MM.1S (cell line): Measurements from ENCODE around the gene COPZ1.

Experiments
- DNase-seq: peaks from one replicate; pipeline ENCODE4 v3.0.0-alpha.2; 2015
- H2AFZ ChIP-seq: fragments of 300-600 bp; sonication (generic); 2 replicates; pipeline ENCODE4 v1.6.0; 2016; ENCODE audit warnings: antibody characterized with exemption, low read length
- H3F3A ChIP-seq: fragments of 300-600 bp; sonication (generic); 2 replicates; pipeline ENCODE4 v1.6.1; 2016; ENCODE audit warnings: mild to moderate bottlenecking, antibody characterized with exemption, low read length, moderate library complexity, mixed read lengths; ENCODE audit not compliant: insufficient read depth
- H3K27ac ChIP-seq: fragments of 300-600 bp; sonication (generic); 2 replicates; pipeline ENCODE4 v1.5.1; 2016; ENCODE audit warnings: mild to moderate bottlenecking, low read length
- H3K27me3 ChIP-seq: fragments of 300-600 bp; sonication (generic); replicated peaks from 2 replicates; pipeline ENCODE4 v1.6.0; 2016; ENCODE audit warnings: low read length; ENCODE audit not compliant: insufficient read depth
- H3K36me3 ChIP-seq: fragments of 300-600 bp; sonication (generic); replicated peaks from 2 replicates; pipeline ENCODE4 v1.6.1; 2016; ENCODE audit warnings: mild to moderate bottlenecking, low read length, mixed read lengths; ENCODE audit not compliant: insufficient read depth
- H3K4me1 ChIP-seq: fragments of 300-600 bp; sonication (generic); 2 replicates; pipeline ENCODE4 v1.6.1; 2016; ENCODE audit warnings: low read length, mixed read lengths
- H3K4me2 ChIP-seq: fragments of 300-600 bp; sonication (generic); 2 replicates; pipeline ENCODE4 v1.6.0; 2016; ENCODE audit warnings: low read depth, low read length
- H3K4me3 ChIP-seq: fragments of 300-600 bp; sonication (generic); 2 replicates; pipeline ENCODE4 v1.5.1; 2016; ENCODE audit warnings: low read length, mixed read lengths
- H3K79me2 ChIP-seq: fragments of 300-600 bp; sonication (generic); 2 replicates; pipeline ENCODE4 v1.6.1; 2016; ENCODE audit warnings: mixed run types, low read length, mixed read lengths
- H3K9ac ChIP-seq: fragments of 300-600 bp; sonication (generic); 2 replicates; pipeline ENCODE4 v1.6.1; 2016; ENCODE audit warnings: low read length, mixed read lengths
- H3K9me2 ChIP-seq: fragments of 300-600 bp; sonication (generic); replicated peaks from 2 replicates; pipeline ENCODE4 v1.6.1; 2016; ENCODE audit warnings: mild to moderate bottlenecking, low read length, mixed read lengths; ENCODE audit not compliant: insufficient read depth
- H3K9me3 ChIP-seq: fragments of 300-600 bp; sonication (generic); replicated peaks from 2 replicates; pipeline ENCODE4 v1.6.1; 2016; ENCODE audit warnings: mild to moderate bottlenecking, low read length, mixed read lengths; ENCODE audit not compliant: insufficient read depth
- H4K20me1 ChIP-seq: fragments of 300-600 bp; sonication (generic); 2 replicates; pipeline ENCODE4 v1.6.1; 2016; ENCODE audit warnings: mild to moderate bottlenecking, low read length, moderate library complexity, mixed read lengths; ENCODE audit not compliant: insufficient read depth
- EZH2 ChIP-seq: fragments of 300-600 bp; sonication (generic); optimal IDR thresholded peaks from 2 replicates; pipeline ENCODE3; 2017; ENCODE audit warnings: low read depth, mild to moderate bottlenecking, antibody characterized with exemption, low read length, mixed read lengths
- EZH2phosphoT487 ChIP-seq: fragments of 300-600 bp; sonication (generic); IDR thresholded peaks from 2 replicates; pipeline ENCODE4 v1.6.1; 2018; ENCODE audit warnings: antibody characterized with exemption, low read length
- TF ChIP-seq, protein P1 (sequence below): fragments of 300-600 bp; sonication (generic); IDR thresholded peaks from 2 replicates; pipeline ENCODE4 v1.5.1; 2016; ENCODE audit warnings: antibody characterized with exemption, low read length, mixed read lengths

Gene COPZ1

DNA sequence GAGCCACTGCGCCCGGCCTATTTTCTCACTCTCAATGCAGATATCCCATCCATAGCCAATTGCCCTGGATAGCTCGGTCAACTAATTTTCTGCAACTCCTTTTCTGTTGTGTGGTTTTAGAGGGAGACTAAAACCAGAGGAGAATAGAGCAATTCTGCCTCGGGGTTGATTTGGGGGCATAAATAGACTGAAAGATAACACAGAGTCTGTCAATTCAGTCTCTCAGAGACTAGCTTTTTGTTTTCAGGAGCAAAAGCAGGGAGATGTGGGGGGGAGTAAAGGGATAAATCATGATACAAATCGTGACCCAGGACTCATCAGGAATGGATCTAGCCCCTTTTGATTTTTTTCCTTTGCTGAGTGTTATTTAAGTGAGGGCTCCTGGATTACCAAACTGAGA is 6.5 kb downstream of the COPZ1 start:
- H3K4me2 ChIP-seq = no peak overlapping the region
- no peak for TF ChIP-seq EZH2
- TF ChIP-seq EZH2phosphoT487 = no peak
- TF ChIP-seq, protein P1, sequence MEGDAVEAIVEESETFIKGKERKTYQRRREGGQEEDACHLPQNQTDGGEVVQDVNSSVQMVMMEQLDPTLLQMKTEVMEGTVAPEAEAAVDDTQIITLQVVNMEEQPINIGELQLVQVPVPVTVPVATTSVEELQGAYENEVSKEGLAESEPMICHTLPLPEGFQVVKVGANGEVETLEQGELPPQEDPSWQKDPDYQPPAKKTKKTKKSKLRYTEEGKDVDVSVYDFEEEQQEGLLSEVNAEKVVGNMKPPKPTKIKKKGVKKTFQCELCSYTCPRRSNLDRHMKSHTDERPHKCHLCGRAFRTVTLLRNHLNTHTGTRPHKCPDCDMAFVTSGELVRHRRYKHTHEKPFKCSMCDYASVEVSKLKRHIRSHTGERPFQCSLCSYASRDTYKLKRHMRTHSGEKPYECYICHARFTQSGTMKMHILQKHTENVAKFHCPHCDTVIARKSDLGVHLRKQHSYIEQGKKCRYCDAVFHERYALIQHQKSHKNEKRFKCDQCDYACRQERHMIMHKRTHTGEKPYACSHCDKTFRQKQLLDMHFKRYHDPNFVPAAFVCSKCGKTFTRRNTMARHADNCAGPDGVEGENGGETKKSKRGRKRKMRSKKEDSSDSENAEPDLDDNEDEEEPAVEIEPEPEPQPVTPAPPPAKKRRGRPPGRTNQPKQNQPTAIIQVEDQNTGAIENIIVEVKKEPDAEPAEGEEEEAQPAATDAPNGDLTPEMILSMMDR = no peak
- no peaks in the 10 kb centered on the region for H4K20me1 ChIP-seq
- no peak for DNase-seq
- H3K4me3 ChIP-seq = no peak overlapping the region
- H3K4me1 ChIP-seq = no peaks in the 10 kb centered on the region
- H3K79me2 ChIP-seq = peaks cover 75% of the 10 kb centered on the region
- no peaks in the 10 kb centered on the region for H3K27me3 ChIP-seq
- no peak overlapping the region for H3K27ac ChIP-seq
- H3K9me3 ChIP-seq = no peaks in the 10 kb centered on the region
- H3F3A ChIP-seq = no peaks in the 10 kb centered on the region; the same call in 1 of the 2 replicates
- H3K9me2 ChIP-seq = no peaks in the 10 kb centered on the region
- H2AFZ ChIP-seq = no peak overlapping the region
- H3K9ac ChIP-seq = no peak overlapping the region
- no peaks in the 10 kb centered on the region for H3K36me3 ChIP-seq

DNA sequence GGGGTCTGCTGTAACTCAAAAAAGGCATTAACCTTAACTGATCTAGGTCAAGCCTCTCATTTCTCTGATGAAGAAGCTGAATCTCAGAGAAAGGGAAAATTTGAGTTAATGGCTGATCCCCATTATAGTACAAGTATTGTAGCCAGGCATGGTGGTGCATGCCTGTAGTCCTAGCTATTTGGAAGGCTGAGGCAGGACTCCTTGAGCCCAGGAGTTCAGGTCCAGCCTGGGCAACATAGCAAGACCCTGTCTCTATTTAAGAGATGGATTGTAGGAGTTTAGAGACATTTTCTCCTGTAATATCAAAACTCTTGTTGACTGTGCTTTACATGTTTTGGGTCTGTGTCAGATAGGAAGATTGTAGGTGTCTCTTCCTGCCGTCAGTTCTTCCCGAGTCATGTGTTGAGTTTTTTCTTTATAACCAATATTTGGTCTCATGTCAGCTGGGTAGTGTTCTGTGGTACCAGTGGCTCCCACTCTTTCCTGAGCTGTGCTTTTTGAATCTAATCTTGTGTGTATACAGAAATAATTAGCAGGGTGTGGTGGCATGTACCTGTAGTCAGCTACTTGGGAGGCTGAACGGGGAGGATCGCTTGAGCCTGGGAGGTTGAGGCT is 8.6 kb downstream of the COPZ1 start:
- Histone ChIP-seq H3K4me2 (no peak overlapping the region), H3K27ac (no peak overlapping the region), H3K4me1 (no peaks in the 10 kb centered on the region), H3K9me2 (no peaks in the 10 kb centered on the region), H3K9me3 (no peaks in the 10 kb centered on the region), H3K27me3 (no peaks in the 10 kb centered on the region), H3F3A (no peaks in the 10 kb centered on the region; the same call in 1 of the 2 replicates), H3K79me2 (peaks cover 70% of the 10 kb centered on the region), H4K20me1 (no peaks in the 10 kb centered on the region), H3K9ac (no peak overlapping the region), H2AFZ (no peak overlapping the region), H3K36me3 (no peaks in the 10 kb centered on the region), H3K4me3 (no peak overlapping the region)
- no peak for DNase-seq
- no peak for TF ChIP-seq EZH2
- TF ChIP-seq, protein P1 = no peak

DNA sequence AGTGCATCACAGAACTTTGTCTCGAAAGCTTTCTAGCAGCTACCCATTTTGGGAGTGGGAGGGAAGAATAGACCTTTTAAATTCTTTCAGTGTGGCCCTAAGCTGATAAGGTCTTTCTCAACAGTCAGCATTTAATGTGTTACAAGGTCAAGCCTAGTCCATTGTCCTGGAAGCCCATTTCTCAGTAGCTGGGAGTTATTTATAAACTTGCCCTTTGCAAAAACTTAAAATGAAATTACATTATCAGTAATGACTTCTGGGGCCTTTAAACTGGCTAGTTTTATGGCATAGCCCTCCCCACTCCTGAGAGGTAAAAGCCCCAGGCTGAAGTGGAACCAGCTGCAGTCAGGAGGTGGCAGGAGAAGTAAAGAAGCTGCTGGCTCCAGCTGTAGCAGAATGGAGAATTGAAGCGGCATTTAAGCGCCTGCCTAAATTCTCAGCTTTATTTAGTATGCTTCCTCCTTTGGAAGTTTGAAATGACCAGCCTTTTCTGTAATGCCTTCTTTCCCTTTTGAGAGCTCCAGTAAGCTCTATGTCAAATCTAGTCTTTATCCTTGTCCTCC is 12.4 kb downstream of the COPZ1 start:
- no peaks in the 10 kb centered on the region for H4K20me1 ChIP-seq
- no peaks in the 10 kb centered on the region for H3F3A ChIP-seq
- no peak for DNase-seq
- TF ChIP-seq EZH2 (no peak), EZH2phosphoT487 (no peak)
- TF ChIP-seq, protein P1 = no peak
- H3K4me1 ChIP-seq = no peaks in the 10 kb centered on the region
- H3K79me2 ChIP-seq = peaks cover 39% of the 10 kb centered on the region
- H3K9ac ChIP-seq = no peak overlapping the region
- no peak overlapping the region for H3K27ac ChIP-seq
- no peak overlapping the region for H3K4me3 ChIP-seq
- H3K4me2 ChIP-seq = no peak overlapping the region
- H3K36me3 ChIP-seq = no peaks in the 10 kb centered on the region
- no peaks in the 10 kb centered on the region for H3K9me3 ChIP-seq
- no peaks in the 10 kb centered on the region for H3K27me3 ChIP-seq
- H2AFZ ChIP-seq = no peak overlapping the region
- no peaks in the 10 kb centered on the region for H3K9me2 ChIP-seq
